ENCODE measurements around the gene PTGFRN. TPM values are rescaled to one million over a fixed set of nuclear protein-coding genes. Genes with fewer than 3 reads are reported as not detected.
A peak's percentile ranks its signal among the peaks of the same experiment; 100 is the strongest.
"Not testable (repeated sequence)": the region's sequence is repeated elsewhere in the genome, so short reads cannot be mapped to it uniquely, and the experiment has no call there.

PTGFRN gene
- total RNA-seq, 1 experiment from 2014 or later: 50.5 TPM

DNA sequence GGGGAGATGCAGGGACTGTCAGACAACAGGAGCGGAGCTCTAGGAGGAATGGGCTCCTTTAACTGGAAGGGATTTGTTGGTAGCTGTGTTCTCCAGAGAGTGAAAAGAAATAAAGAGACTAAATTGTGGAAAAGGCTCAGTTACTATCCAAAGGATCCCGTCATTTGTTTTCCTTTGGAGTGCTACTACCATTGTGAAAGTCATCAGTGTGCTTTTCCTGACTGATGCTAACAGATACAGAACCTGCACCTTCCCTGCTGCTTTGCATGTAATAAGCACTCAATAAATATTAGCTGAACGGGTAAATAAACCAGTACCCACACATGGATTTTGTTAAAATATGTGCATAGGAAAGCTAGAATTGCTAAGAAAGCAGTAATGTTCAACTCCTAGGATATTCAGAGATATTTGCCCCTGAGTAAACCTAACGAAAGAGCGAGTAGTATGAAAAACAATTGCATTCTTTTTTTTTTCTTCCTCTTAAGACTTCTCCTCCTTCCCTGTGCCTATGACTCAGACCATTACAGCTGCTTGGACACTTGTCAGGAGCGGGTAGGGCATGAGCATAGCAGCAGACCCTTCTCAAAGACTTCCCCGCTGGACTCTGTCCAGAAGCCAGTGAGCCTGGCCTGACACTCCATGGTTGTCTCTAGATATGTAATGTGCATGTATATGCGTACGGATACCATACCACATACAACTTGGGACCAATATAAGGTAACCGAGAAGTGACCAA, 41.7 kb downstream of the PTGFRN start:
- DNase-seq (ENCODE audit: low spot score): no peak

DNA sequence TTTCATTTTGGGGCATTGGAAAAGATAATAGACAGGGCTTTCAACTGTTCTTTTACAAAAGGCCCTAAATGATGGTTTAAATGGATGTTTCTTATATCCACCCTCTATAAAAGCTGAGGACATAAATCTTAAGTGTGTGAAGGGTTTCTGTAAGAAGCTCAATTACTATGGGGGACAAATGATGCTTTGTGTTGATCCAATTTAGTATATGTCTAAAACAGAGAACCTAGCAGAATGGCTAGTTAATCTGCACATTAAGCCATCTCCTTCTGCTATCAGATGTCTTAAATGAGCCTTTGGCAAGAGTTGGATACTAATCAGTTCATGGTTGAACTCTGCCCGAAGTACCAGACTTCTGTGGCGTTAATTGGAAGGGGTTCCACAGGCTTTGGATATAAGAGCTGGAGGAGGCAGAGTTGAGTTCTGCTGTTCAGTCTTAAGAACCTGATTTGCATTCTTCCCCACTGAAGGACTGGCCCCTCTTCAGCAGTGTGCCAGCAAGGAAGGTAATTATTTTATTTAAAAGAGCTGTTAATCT, 43.1 kb downstream of the PTGFRN start:
- in situ Hi-C loops (cut with HindIII; ENCODE audit: low sequenced_read_pairs): no loop called here

More for the DNA sequence above, 41.7 kb downstream of the PTGFRN start:
- in situ Hi-C loops (cut with HindIII; ENCODE audit: low sequenced_read_pairs): no loop called here

DNA sequence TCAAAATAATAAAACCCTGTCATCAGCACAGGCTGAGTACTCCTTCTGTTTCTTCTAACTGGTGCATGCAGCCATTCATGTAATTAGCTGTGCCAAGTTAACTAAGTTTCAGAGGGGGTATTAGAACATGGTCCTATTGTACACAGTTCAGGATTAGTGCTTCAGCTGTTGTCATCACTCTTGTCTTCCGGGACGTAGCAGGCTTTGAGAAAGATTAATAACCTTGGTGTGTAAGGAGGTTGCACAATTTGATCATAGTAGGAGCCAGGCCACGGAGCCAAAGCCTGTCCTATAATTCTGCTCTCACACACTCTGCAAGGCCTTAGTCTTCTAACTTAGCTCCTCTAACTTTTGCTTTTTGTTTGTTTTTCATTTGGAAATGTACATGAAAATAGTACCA, 44.7 kb downstream of the PTGFRN start:
- no peak for DNase-seq (ENCODE audit: low spot score)
- in situ Hi-C loops (cut with HindIII; ENCODE audit: low sequenced_read_pairs): no loop called here

More for the DNA sequence above, 43.1 kb downstream of the PTGFRN start:
- DNase-seq (ENCODE audit: low spot score): no peak

DNA sequence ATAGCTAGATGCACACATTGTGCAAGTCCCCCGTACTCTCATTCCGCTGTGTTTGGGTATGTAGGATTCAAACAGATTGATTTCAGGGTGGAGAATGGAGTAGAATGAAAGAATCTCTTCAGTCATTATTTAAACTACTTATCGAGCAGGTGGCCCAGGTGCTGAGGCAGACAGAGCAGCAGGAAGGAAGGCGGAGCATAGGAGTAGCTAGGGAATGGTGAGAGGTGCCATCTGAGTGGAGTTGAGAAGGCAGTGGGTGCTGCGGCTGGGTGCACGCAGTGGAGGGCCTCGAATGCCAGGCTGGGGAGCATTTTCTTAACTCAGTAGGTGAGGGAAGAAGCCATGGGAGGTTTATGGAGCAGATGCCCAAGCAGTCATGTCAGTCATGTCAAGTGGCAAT, 46.7 kb downstream of the PTGFRN start:
- DNase-seq (ENCODE audit: low spot score): no peak
- in situ Hi-C loops (cut with HindIII; ENCODE audit: low sequenced_read_pairs): no loop called here

DNA sequence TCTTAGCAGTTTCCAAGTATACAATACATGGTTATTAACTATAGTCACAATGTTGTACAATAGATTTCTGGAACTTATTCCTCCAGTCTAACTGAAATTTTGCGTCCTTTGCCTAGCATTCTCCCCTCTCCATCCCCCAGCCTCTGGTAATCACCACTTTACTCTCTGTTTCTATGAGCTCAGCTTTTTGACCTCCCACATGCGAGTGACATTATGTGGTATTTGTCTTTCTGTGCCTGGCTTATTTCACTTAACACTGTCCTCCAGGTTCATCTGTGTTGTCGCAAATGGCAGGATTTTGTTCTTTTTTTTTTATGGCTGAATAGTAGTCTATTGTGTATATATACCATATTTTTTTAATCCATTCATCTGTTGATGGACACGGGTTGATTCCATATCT, 47.9 kb downstream of the PTGFRN start:
- in situ Hi-C loops (cut with HindIII; ENCODE audit: low sequenced_read_pairs): no loop called here

DNA sequence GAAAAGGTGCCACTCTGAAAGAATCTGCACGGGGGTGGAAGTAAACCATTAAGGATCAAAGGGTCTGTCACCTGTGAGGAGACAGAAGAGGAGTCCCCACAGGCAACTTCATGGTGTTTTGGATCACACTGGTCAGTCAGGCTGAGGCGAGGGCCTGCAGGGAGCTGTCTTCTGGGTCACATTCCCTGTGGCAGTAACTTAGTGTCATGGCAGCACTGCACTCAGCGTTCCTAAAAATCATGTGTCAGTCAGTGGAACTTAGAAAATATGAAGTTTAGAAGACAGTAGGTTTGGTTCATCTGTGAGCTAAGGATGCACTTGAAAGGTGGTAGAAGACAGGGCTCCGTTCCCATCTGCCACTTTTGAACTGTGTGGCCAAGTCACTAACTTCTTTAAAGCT, 48.4 kb downstream of the PTGFRN start:
- DNase-seq (ENCODE audit: low spot score): no peak

More for the DNA sequence above, 47.9 kb downstream of the PTGFRN start:
- DNase-seq (ENCODE audit: low spot score): no peak

DNA sequence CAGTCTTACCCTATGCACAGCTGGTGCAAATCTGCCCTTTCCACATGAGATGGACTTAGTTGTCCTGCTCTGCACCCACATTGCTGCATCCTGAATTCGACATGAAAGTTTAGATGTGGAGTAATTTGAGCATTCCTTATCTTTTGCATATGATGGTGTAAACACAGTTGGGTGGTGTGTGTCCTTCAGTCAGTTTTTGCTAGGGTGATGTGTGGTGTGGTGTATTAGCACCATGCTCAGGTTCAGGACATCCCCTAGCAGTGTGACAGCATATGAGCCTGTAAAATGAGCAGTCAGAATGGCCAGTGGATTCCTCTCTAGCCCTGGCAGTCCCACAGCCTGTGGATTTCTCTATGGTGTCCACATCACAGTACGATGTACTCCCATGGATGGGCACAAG, 49.3 kb downstream of the PTGFRN start:
- DNase-seq (ENCODE audit: low spot score): no peak
- in situ Hi-C loops (cut with HindIII; ENCODE audit: low sequenced_read_pairs): no loop called here

More for the DNA sequence above, 48.4 kb downstream of the PTGFRN start:
- in situ Hi-C loops (cut with HindIII; ENCODE audit: low sequenced_read_pairs): no loop called here

DNA sequence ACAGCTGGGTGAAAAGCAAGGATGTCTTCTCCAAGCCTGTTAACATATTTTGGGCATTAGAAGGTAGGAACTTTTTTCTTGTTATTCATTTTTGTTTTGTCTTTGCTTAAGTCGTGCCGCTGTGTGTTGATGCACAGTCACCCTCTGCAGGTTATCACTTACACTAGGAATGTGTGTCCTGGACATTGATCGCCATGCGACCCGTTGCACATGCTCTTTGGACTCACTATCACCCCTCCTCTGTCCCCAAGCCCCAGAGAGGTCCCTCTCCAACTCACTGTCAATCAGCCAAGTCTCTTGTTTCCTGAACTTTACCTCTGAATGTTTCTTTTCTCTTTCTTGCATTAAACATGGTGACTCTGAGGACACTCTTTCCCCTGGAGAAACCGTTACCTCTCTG, 51.9 kb downstream of the PTGFRN start:
- in situ Hi-C loops (cut with HindIII; ENCODE audit: low sequenced_read_pairs): no loop called here
- no peak for DNase-seq (ENCODE audit: low spot score)

DNA sequence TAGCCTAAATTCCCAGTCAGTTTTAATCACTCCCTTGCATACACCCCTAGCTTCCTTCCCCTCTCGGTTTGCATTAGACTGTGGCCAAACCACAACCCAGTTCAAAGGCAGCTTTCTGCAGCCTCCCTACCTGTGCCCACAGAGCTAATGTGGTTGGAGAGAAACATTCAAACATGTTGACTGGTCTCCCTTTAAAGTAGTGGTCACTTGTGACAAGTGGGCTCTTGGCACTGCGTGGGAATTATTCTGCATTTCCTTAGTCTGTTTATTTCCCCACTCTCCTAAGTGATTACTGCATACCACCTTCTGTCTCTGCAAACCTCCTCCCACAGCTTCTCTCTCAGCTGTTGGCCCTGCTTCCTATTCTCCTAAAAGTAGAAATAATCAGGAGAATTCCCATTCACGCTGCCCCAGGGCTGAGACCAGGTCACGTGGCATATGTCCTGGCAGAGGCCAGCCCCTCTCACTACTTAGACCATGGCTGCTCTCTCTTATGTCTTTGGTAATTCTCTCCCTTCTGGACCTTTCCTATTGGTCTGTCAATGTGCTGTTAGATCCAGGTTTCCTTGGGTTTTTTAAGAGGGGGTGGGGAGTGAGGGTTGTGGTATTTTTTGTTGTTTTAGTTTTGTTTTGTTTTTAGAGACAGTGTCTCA, 53.4 kb downstream of the PTGFRN start:
- in situ Hi-C loops (cut with HindIII; ENCODE audit: low sequenced_read_pairs): no loop called here
- no peak for DNase-seq (ENCODE audit: low spot score)

DNA sequence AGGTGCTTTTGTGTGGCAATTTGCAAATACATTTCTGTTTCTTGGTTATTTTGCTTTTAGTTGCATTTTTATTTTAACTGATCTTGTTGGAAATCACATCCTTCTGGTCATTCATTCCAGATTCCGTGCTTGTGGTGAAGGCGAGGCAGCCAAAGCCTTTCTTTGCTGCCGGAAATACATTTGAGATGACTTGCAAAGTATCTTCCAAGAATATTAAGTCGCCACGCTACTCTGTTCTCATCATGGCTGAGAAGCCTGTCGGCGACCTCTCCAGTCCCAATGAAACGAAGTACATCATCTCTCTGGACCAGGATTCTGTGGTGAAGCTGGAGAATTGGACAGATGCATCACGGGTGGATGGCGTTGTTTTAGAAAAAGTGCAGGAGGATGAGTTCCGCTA, 57.1 kb downstream of the PTGFRN start:
- no peak for DNase-seq (ENCODE audit: low spot score)
- in situ Hi-C loops (cut with HindIII; ENCODE audit: low sequenced_read_pairs): no loop called here

DNA sequence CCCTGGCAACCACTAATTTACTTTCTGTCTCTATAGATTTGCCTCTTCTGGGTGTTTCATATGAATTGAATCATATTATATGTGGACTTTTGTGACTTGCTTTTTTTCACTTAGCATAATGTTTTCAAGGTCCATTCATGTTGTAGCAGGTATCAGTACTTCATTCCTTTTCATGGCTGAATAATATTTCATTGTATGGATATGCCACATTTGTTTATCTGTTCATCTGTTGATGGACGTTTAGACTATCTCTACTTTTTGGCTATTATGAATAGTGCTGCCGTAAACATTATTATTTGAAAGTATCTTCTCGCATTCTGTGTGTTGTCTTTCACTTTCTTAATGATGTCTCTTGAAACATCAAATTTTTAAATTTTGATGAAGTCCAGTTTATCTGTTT, 59.0 kb downstream of the PTGFRN start:
- in situ Hi-C loops (cut with HindIII; ENCODE audit: low sequenced_read_pairs): no loop called here
- DNase-seq (ENCODE audit: low spot score): no peak

DNA sequence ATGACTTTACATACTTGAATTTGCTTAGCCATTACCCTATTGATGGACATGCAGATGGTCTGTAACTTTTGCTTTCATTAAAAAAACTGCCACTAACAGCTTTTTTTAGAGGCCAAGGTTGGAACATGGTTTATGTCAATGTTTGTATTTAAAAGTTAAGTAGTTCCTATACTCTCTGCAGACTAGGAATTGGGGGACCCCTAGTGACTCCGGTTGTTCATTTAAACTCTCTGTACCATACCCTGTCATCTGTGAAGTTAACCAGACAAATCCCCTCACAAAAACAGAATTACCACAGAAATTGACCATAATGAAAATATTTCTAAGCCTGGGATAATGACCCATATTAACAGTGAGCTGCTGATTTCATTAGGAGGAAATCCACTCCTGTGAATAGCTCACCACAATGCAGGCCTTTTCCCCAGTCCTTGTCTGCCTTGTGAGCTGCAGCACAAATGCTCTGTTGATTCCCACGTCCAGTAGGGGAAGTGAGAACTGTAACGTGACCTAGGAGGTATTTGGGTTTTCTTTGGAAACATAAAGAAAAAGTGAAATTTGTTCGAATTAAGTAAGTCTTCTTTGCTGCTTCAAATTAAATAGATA, 61.6 kb downstream of the PTGFRN start:
- DNase-seq (ENCODE audit: low spot score): no peak
- in situ Hi-C loops (cut with HindIII; ENCODE audit: low sequenced_read_pairs): no loop called here

DNA sequence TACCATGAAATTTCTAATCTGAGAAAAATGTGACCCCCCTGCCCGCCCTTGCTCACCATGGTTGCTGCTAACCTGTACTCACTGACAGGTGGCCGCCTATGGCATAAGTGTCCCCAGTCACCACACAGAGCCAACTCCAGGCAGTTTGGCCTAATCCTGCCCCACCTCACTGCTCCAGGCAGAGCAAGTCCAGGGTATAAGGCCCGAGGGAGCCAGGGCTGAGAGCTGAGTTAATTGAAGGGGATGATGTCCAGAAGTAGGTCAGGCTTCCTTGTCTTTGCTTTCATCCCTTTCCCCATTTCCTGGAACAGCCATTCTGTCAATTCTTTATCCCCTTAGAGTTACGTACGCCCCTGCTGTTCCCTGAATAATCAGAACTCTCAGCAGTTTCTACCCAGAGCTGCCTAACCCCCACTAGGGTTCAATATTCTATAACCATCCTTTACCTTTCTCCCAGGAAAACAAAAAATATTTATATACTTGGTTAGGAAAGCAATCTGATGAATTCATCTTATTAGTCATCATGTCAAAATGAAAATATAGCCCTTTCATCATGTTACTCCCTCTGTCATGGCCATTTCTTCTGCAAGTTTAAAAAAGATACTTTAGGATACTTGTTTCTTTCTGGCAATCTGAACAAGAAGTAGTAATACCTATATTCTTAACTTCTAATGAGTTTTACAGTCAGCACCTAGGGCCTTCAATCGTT, 62.4 kb downstream of the PTGFRN start:
- in situ Hi-C loops (cut with HindIII; ENCODE audit: low sequenced_read_pairs): no loop called here
- DNase-seq (ENCODE audit: low spot score): no peak

DNA sequence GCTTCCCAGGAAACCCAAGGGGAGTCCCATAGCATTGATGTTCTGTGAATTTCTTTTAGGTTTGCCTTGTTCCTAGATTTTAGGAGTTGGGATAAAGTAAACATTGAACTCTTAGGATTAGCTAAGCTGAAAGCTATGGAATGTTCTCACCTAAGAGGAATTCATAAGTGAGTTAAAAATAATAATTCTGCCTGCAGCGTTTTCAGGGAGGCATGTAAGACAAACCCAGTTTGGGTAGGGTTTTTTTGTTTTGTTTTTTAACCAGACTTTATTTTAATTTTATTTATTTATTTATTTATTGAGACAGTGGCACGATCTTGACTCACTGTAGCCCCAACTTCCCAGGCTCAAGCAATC, 62.9 kb downstream of the PTGFRN start:
- no peak for DNase-seq (ENCODE audit: low spot score)
- in situ Hi-C loops (cut with HindIII; ENCODE audit: low sequenced_read_pairs): no loop called here

DNA sequence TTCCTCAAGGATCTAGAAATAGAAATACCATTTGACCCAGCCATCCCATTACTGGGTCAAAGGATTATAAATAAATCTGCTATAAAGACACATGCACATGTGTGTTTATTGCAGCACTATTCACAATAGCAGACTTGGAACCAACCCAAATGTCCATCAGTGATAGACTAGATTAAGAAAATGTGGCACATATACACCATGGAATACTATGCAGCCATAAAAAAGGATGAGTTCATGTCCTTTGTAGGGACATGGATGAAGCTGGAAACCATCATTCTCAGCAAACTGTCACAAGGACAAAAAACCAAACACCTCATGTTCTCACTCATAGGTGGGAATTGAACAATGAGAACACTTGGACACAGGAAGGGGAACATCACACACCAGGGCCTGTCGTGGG, 70.6 kb downstream of the PTGFRN start:
- DNase-seq (ENCODE audit: low spot score); in situ Hi-C loops (cut with HindIII; ENCODE audit: low sequenced_read_pairs): not testable (repeated sequence)

DNA sequence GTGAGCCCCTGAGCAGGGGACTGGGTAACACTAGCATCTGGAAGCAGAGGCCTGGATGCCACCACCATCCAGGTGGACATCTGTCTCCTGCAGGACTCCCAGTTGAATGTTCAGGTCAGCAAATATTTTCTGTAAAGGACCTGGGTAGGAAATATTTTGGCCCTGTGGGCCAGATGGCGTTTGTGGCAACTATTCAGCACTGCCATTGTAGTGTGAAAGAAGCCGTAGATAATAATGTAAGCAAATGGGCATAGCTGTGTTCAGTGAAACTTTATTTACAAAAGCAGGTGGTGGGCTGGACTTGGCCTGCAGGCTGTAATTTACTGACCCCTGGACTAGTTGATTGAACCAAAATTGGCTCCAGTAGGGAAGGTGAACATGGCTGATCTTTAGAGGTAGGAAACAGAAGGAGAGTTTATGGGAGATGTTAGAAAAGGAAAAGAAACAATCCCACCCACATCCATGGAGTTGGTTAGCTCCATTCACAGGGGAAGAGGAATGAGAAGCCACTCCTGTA, 71.9 kb downstream of the PTGFRN start:
- DNase-seq (ENCODE audit: low spot score): peak; percentile 67
- in situ Hi-C loops (cut with HindIII; ENCODE audit: low sequenced_read_pairs): no loop called here

DNA sequence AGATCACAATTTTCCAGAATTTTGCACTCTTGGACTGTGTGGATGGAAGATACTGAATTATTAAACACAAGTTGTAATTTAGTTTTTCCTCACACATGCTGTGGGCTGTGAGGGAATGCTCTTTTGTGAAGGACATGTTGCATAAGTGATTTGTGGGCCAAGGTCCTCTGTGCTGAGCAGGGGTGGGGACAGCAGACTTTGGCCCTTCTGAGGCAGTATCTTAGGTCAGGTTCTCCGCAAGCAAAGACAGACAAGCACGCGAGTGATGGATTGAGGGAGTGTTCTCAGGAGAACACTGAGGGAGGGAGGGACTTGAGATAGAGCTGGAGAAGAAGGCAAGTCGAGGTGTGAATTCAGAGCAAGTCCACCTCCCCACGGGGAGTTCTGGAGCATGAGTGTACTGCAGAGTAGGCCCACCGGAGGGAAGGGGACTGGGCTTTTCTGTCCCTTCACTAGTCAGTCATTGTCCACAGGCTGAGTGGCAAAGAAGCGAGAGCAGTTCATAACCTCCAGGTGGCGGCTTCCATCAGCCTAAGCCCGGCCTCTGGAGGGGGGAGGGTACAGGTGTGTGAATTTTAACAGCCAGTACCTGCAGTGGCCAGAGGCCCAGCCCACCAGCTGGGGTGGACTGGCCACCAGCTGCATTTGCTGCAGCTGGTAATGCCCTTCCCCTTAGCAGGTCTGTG, 72.7 kb downstream of the PTGFRN start:
- in situ Hi-C loops (cut with HindIII; ENCODE audit: low sequenced_read_pairs): no loop called here
- DNase-seq (ENCODE audit: low spot score): no peak

DNA sequence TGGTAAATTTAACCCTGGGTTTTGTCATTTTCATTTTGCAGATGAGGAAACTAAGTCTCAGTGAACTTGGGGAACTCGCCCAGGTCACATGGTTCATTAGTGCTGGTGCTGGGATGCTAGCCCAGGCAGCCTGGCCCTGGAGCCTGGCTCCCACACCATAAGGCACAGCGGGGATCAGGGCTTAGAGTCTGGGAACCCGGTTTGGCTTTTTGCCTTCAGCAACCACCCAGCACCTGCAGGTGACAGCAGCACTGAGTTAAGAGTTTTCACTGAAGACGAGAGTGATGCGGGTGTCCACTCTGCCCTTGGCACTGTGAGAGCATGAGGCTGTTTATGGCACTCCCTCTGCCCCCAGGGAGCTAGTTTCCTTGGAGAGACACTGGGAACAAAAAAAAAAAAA, 73.4 kb downstream of the PTGFRN start:
- in situ Hi-C loops (cut with HindIII; ENCODE audit: low sequenced_read_pairs): no loop called here

DNA sequence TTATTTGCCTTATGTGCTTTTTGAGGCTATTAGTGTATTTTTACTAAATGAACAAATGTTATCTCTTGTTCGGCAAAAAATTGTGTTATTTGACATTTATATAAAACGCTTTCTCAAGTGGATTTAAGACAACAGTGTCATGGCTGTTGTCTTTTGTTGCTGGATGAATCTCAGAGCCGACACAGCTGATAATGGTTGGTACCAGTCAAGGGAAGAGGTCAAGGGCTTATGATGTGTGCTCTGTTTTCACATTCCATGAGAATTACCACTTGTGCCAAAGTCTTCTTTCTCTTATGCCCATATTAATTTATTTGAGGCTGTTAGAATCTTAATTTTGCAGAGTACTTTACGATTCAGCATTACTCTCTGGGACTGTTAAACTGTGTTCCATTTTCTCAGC, 74.0 kb downstream of the PTGFRN start:
- in situ Hi-C loops (cut with HindIII; ENCODE audit: low sequenced_read_pairs): no loop called here
- no peak for DNase-seq (ENCODE audit: low spot score)

More for the DNA sequence above, 73.4 kb downstream of the PTGFRN start:
- DNase-seq (ENCODE audit: low spot score): peak; percentile 48
